Limb (tissue), 2 donors: ENCODE measurements around the gene ZNF491.
"Not testable (repeated sequence)": the region's sequence is repeated elsewhere in the genome, so short reads cannot be mapped to it uniquely, and the experiment has no call there.

Source experiments
- DNase-seq, 2 donors: peaks; one replicate each; pipeline ENCODE4 v3.0.0-alpha.2; 2016; ENCODE audit errors: extremely low spot score in 2 of 2

Gene ZNF491

GRCh38 chr19:11806354-11807098 is 8.2 kb downstream of the ZNF491 start:
- no peak for DNase-seq

GRCh38 chr19:11807099-11807380 is 8.7 kb downstream of the ZNF491 start:
- no peak for DNase-seq

GRCh38 chr19:11813703-11814028 is 15.3 kb downstream of the ZNF491 start:
- no peak for DNase-seq

- peak; percentile 92 to 97 for DNase-seq
These were observed 15.8 kb downstream of the ZNF491 start, which contains the start of gene ZNF440 for GRCh38 chr19:11814029-11814699. ZNF440 (plus strand) TSS chr19:11814273; CDS start chr19:11814448, 175 bp downstream.

- DNase-seq = no peak
These were observed 16.3 kb downstream of the ZNF491 start for GRCh38 chr19:11814700-11815035.

- no peak for DNase-seq
These were observed 23.3 kb downstream of the ZNF491 start for GRCh38 chr19:11821474-11822109.

GRCh38 chr19:11828957-11829876 is 30.9 kb downstream of the ZNF491 start:
- not testable (repeated sequence) for DNase-seq

- no peak for DNase-seq
These were observed 34.1 kb downstream of the ZNF491 start for GRCh38 chr19:11832253-11832912.

GRCh38 chr19:11833541-11833940 is 35.2 kb downstream of the ZNF491 start:
- DNase-seq = no peak

GRCh38 chr19:11835626-11836066 is 37.3 kb downstream of the ZNF491 start:
- DNase-seq = not testable (repeated sequence)

- DNase-seq = no peak
These were observed 45.4 kb downstream of the ZNF491 start for GRCh38 chr19:11843722-11844121.

- DNase-seq = peak in 1 of 2 donors; percentile 28
These were observed 49.3 kb downstream of the ZNF491 start for GRCh38 chr19:11847615-11848014.

GRCh38 chr19:11848200-11848593 is 49.9 kb downstream of the ZNF491 start:
- DNase-seq = no peak

- DNase-seq = peak; percentile 88 to 92
These were observed 50.5 kb downstream of the ZNF491 start, which contains the start of gene ZNF439 for GRCh38 chr19:11848594-11849469. ZNF439 (plus strand) TSS chr19:11848726; CDS start chr19:11848868, 142 bp downstream.

GRCh38 chr19:11850289-11850688 is 52.0 kb downstream of the ZNF491 start:
- DNase-seq = not testable (repeated sequence)

GRCh38 chr19:11853358-11853757 is 55.0 kb downstream of the ZNF491 start:
- no peak for DNase-seq

GRCh38 chr19:11856596-11857250 is 58.4 kb downstream of the ZNF491 start:
- no peak for DNase-seq
